GM19099 (cell line): Measurements from ENCODE around the gene GPBP1.
A peak's percentile ranks its signal among the peaks of the same experiment; 100 is the strongest.

Source experiments
- POLR2A ChIP-seq: IDR thresholded peaks from 3 replicates; pipeline ENCODE4 v1.6.1; 2011; ENCODE audit warnings: low read depth; ENCODE audit not compliant: insufficient read length; ENCODE audit errors: extremely low read depth

GPBP1 gene

GRCh38 chr5:57173319-57174127 lies at the start of gene GPBP1:
GPBP1 (plus strand) TSS chr5:57174059; CDS start chr5:57214131, 40,072 bp downstream.
- TF ChIP-seq POLR2A: peak; percentile 68

GRCh38 chr5:57128325-57128724 lies 45.5 kb upstream of the GPBP1 start:
- TF ChIP-seq POLR2A: no peak

GRCh38 chr5:57133574-57133973 lies 40.3 kb upstream of the GPBP1 start:
- no peak for TF ChIP-seq POLR2A

- no peak for TF ChIP-seq POLR2A
Observed at GRCh38 chr5:57137401-57137800, 36.5 kb upstream of the GPBP1 start.

GRCh38 chr5:57152316-57152715 lies 21.5 kb upstream of the GPBP1 start:
- TF ChIP-seq POLR2A: no peak

- TF ChIP-seq POLR2A: no peak
Observed at GRCh38 chr5:57155033-57155432, 18.8 kb upstream of the GPBP1 start.

- no peak for TF ChIP-seq POLR2A
Observed at GRCh38 chr5:57157131-57157530, 16.7 kb upstream of the GPBP1 start.

- TF ChIP-seq POLR2A: no peak
Observed at GRCh38 chr5:57157666-57158065, 16.2 kb upstream of the GPBP1 start.

GRCh38 chr5:57163553-57164006 lies 10.3 kb upstream of the GPBP1 start:
- no peak for TF ChIP-seq POLR2A

- TF ChIP-seq POLR2A: no peak
Observed at GRCh38 chr5:57164124-57164523, 9.7 kb upstream of the GPBP1 start.

- no peak for TF ChIP-seq POLR2A
Observed at GRCh38 chr5:57166276-57166675, 7.6 kb upstream of the GPBP1 start.

GRCh38 chr5:57167201-57167600 lies 6.7 kb upstream of the GPBP1 start:
- TF ChIP-seq POLR2A: no peak

GRCh38 chr5:57171816-57172465 lies 1.9 kb upstream of the GPBP1 start:
- no peak for TF ChIP-seq POLR2A

- no peak for TF ChIP-seq POLR2A
Observed at GRCh38 chr5:57172466-57173318, 1.2 kb upstream of the GPBP1 start.
